A549 (cell line): Measurements from ENCODE around the gene BCL2L1. TPM values are rescaled to one million over a fixed set of nuclear protein-coding genes. Genes with fewer than 3 reads are reported as not detected.

Experiments
- ATAC-seq, 2 experiments: fragments of 200-7000 bp in 1 of 2; fragments of >200 bp in 1 of 2; cut with Nextera tagmentation in 1 of 2; cut with Tn5 transposase in 1 of 2; 3 replicates each; pipeline versions ENCODE4 v1.8.0 to v1.9.1; 2018 to 2020; ENCODE audit warnings: mild to moderate bottlenecking in 1 of 2, moderate library complexity in 1 of 2
- CTCF ChIA-PET: fragments of 300-600 bp; sonication (Branson Sonifier 250); formaldehyde crosslinking; extraction: SDS; loops from one replicate; lab custom pipeline; 2021; ENCODE audit warnings: antibody characterized with exemption, inconsistent platforms; lab: Yijun Ruan, JAX
- POLR2A ChIA-PET: fragments of 350-600 bp; formaldehyde crosslinking; extraction: SDS; loops from one replicate; lab custom pipeline; 2021; ENCODE audit warnings: antibody characterized with exemption, inconsistent platforms; lab: Yijun Ruan, JAX
- DNase-seq, 2 experiments: peaks; one replicate each; pipeline versions ENCODE4 v3.0.0 to v3.0.0-alpha.2; 2011 to 2016; ENCODE audit warnings: low read depth in 1 of 2, low spot score in 1 of 2
- FAIRE-seq: peaks from 2 replicates; lab custom pipeline; 2011; peaks lifted over from hg19 to GRCh38; lab: Jason Lieb, UNC
- H3K27ac ChIP-seq, 2 experiments: fragments of >200 bp; sonication (Bioruptor Twin); formaldehyde crosslinking; 3 replicates each; pipeline ENCODE4 v1.5.1; 2016 to 2017
- H3K4me1 ChIP-seq: fragments of >200 bp; sonication (Bioruptor Twin); formaldehyde crosslinking; 3 replicates; pipeline ENCODE4 v1.6.1; 2016
- H3K4me2 ChIP-seq: fragments of >200 bp; sonication (Bioruptor Twin); formaldehyde crosslinking; 3 replicates; pipeline ENCODE4 v1.6.1; 2016
- H3K4me3 ChIP-seq: fragments of >200 bp; sonication (Bioruptor Twin); formaldehyde crosslinking; 3 replicates; pipeline ENCODE4 v1.5.1; 2016
- H3K9me3 ChIP-seq: fragments of >200 bp; sonication (Bioruptor Twin); formaldehyde crosslinking; 3 replicates; pipeline ENCODE4 v1.6.1; 2016
- CEBPB ChIP-seq, 2 experiments: fragments of >200 bp in 1 of 2; sonication (Bioruptor Twin) in 1 of 2; formaldehyde crosslinking in 1 of 2; IDR thresholded peaks; 2 replicates each; pipeline ENCODE4 v1.6.1; 2012 to 2016
- CHD2 ChIP-seq: fragments of 150-350 bp; IDR thresholded peaks from 2 replicates; pipeline ENCODE4 v1.6.1; 2014; ENCODE audit warnings: low read length; ENCODE audit not compliant: partially characterized antibody
- CHD4 ChIP-seq: fragments of 200-600 bp; sonication (generic); IDR thresholded peaks from 2 replicates; pipeline ENCODE4 v1.6.1; 2016; ENCODE audit warnings: antibody characterized with exemption, mild to moderate bottlenecking, borderline replicate concordance
- EP300 ChIP-seq, 2 experiments: fragments of >200 bp; sonication (Bioruptor Twin); formaldehyde crosslinking; IDR thresholded peaks; 2 replicates in 1 of 2; 3 replicates in 1 of 2; pipeline ENCODE4 v1.6.1; 2016 to 2017
- GATA3 ChIP-seq: IDR thresholded peaks from 2 replicates; pipeline ENCODE4 v1.6.1; 2012; ENCODE audit warnings: borderline replicate concordance
- HOXB13 ChIP-seq: fragments of 250-450 bp; sonication (Bioruptor Pico); IDR thresholded peaks from 2 replicates; pipeline ENCODE4 v1.5.0; 2020; ENCODE audit warnings: low read depth, mild to moderate bottlenecking, moderate library complexity
- HOXB5 ChIP-seq: fragments of 250-450 bp; sonication (Bioruptor Pico); IDR thresholded peaks from 2 replicates; pipeline ENCODE4 v1.5.0; 2020; ENCODE audit warnings: mild to moderate bottlenecking, moderate library complexity
- KDM1A ChIP-seq: fragments of 200-600 bp; sonication (generic); IDR thresholded peaks from 2 replicates; pipeline ENCODE4 v1.6.1; 2016; ENCODE audit warnings: low read depth, mild to moderate bottlenecking
- MAFK ChIP-seq: fragments of 450-650 bp; IDR thresholded peaks from 2 replicates; pipeline ENCODE4 v1.6.1; 2014; ENCODE audit not compliant: partially characterized antibody
- NPAS2 ChIP-seq: fragments of 250-450 bp; sonication (Bioruptor Pico); IDR thresholded peaks from 2 replicates; pipeline ENCODE4 v1.8.0; 2022; ENCODE audit warnings: mild to moderate bottlenecking, moderate library complexity, borderline replicate concordance
- RAD21 ChIP-seq, 2 experiments: fragments of >200 bp in 1 of 2; sonication (Bioruptor Twin) in 1 of 2; formaldehyde crosslinking in 1 of 2; IDR thresholded peaks in 1 of 2; conservative IDR thresholded peaks in 1 of 2; 2 replicates in 1 of 2; 3 replicates in 1 of 2; pipeline ENCODE4 v1.6.1; 2012 to 2018; ENCODE audit warnings: inconsistent platforms in 1 of 2
- RARB ChIP-seq: fragments of 250-450 bp; sonication (Bioruptor Pico); IDR thresholded peaks from 2 replicates; pipeline ENCODE4 v1.8.0; 2021; ENCODE audit warnings: mild to moderate bottlenecking, moderate library complexity
- RCOR1 ChIP-seq: fragments of 150-350 bp; IDR thresholded peaks from 2 replicates; pipeline ENCODE4 v1.6.1; 2014; ENCODE audit warnings: antibody characterized with exemption, low read length, low read depth
- RFX5 ChIP-seq: fragments of 450-650 bp; IDR thresholded peaks from 2 replicates; pipeline ENCODE4 v1.7.1; 2014; ENCODE audit warnings: antibody characterized with exemption, mild to moderate bottlenecking, moderate library complexity
- ZSCAN20 ChIP-seq: fragments of 250-450 bp; sonication (Bioruptor Pico); IDR thresholded peaks from 2 replicates; pipeline ENCODE4 v1.8.0; 2022; ENCODE audit warnings: mild to moderate bottlenecking, moderate library complexity
- WGBS: methylation state at CpG from one replicate; pipeline ENCODE4 v1.1.6; 2017; ENCODE audit errors: missing lambda C conversion rate; 5-methylcytosine and 5-hydroxymethylcytosine counted together
- polyA plus RNA-seq, 4 experiments: library from polyadenylated mRNA; depleted of rRNA in 3 of 4; stranded (reverse); fragments of >200 nt; fragmentation: RNase III in 1 of 4; extraction: RNeasy Plus Mini Kit Qiagen cat#74134 plus additional on column Dnase treatment in 1 of 4; gene quantifications; 2 replicates in 3 of 4; 3 replicates in 1 of 4; pipeline ENCODE4 v1.2.3, GENCODE V29; 2011 to 2017
- TF ChIP-seq, protein P1 (sequence below): fragments of >200 bp; sonication (Bioruptor Twin); formaldehyde crosslinking; IDR thresholded peaks from 3 replicates; pipeline ENCODE4 v1.6.1; 2016
- TF ChIP-seq, protein P2 (sequence below): fragments of >200 bp; sonication (Bioruptor Twin); formaldehyde crosslinking; IDR thresholded peaks from 2 replicates; pipeline ENCODE4 v1.6.1; 2016

Gene BCL2L1
- polyA plus RNA-seq, 2 of the 4 experiments (the other 2 are of a cell fraction), result 154 to 178 TPM

DNA sequence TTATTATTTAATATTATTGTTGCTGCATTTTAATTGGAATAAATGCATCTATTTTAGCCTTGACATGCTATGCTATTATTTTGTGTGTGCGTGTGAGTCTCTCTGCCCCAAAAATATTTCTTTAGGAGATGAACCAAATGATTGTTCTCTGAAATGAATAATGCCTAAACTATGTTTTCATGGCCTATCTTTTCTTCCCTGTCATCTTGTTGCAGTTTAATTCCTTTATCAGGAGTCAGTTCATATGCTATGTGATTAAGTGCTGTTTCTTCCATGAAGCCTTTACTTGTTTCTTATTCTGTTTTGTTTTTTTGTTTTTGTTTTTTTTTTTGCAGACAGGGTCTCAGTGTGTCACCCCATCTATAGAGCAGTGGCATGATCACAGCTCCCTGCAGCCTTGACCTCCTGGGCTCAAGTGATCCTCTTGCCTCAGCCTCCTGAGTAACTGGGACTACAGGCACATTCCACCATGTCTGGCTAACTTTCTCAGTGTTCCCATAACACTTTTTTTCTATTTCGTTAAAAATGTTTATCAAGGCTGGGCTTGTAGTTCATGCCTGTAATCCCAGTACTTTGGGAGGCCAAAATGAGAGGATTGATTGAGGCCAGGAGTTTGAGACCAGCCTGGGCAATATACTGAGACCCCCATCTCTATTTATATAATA lies 42.1 kb upstream of the BCL2L1 start:
- POLR2A ChIA-PET, result no interaction called here
- Histone ChIP-seq H3K27ac (no peak overlapping the region), H3K4me3 (no peak overlapping the region)
- 95% methylated on average over 2 of the region's 2 CpGs for WGBS
- DNase-seq, result no peak
- TF ChIP-seq HOXB5, result no peak
- no peak for TF ChIP-seq RCOR1
- TF ChIP-seq, protein P1, sequence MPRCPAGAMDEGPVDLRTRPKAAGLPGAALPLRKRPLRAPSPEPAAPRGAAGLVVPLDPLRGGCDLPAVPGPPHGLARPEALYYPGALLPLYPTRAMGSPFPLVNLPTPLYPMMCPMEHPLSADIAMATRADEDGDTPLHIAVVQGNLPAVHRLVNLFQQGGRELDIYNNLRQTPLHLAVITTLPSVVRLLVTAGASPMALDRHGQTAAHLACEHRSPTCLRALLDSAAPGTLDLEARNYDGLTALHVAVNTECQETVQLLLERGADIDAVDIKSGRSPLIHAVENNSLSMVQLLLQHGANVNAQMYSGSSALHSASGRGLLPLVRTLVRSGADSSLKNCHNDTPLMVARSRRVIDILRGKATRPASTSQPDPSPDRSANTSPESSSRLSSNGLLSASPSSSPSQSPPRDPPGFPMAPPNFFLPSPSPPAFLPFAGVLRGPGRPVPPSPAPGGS, result no peak
- no peak for TF ChIP-seq RARB
- no peak for TF ChIP-seq MAFK
- TF ChIP-seq, all 56 proteins: peak for 0
- CTCF ChIA-PET, result no interaction called here
- Histone ChIP-seq H3K4me1 (peaks cover 6% of the 10 kb centered on the region; the same call in 1 of the 3 replicates), H3K9me3 (no peaks in the 10 kb centered on the region), H3K4me2 (no peak overlapping the region)
- ATAC-seq, result no peak
- no peak for FAIRE-seq

DNA sequence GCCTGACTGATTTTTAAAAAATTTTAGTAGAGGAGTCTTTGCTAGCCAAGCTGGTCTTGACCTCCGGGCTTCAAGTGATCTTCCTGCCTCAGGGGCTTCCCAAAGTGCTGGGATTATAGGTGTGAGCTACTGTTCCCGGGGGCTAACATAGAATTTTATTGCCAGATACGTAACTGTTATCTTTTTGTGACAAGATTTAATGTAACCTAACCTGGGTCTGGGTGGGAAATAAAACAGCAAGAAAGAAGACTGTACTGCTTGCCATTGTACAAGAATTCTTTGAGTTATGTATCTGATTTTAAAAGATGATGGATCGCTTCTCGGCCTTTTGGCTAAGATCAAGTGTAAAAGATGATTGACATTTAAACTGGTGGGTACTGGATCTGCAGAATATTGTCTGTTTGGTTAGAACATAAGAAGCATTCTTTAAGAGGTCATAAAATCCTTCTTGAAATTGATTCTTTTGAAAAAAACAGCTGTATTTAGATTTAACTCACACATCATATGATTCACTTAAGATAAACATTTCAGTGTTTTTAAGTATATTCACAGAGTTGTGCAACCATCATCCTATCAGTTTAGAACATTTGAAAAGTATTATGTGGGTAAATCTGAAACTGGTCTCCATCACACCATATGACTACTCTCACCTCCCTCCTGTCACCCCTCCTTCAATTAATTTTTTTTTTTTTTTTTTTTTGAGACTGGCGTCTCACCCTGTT lies 38.0 kb upstream of the BCL2L1 start:
- CTCF ChIA-PET, result interaction anchor here (0.9 to 3.4 kb wide), 6 partner anchors 12 to 300 kb away, joined by 3 to 14 read pairs (median 4); no protein-coding TSS in a partner anchor
- no peak for ATAC-seq
- 89% methylated on average over 6 of the region's 6 CpGs for WGBS
- peaks cover 6% of the 10 kb centered on the region; the same call in 1 of the 3 replicates for H3K4me1 ChIP-seq
- no peaks in the 10 kb centered on the region for H3K9me3 ChIP-seq
- no peak overlapping the region for H3K4me2 ChIP-seq
- no peak for DNase-seq
- FAIRE-seq, result no peak
- POLR2A ChIA-PET, result interaction anchor here (0.6 to 1.7 kb wide), 2 partner anchors 9 to 22 kb away, joined by 3 to 8 read pairs; partner anchors contain the start of gene TPX2
- TF ChIP-seq CEBPB (IDR thresholded peaks at IDR 0.05) (no peak), NPAS2 (CRISPR knock-in tag) (no peak), HOXB5 (no peak), HOXB13 (CRISPR knock-in tag) (no peak), MAFK (no peak), KDM1A (no peak)
- TF ChIP-seq, protein P2, sequence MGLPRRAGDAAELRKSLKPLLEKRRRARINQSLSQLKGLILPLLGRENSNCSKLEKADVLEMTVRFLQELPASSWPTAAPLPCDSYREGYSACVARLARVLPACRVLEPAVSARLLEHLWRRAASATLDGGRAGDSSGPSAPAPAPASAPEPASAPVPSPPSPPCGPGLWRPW, result no peak
- no peak overlapping the region for H3K4me3 ChIP-seq
- 0 out of 6 replicates have a peak overlapping the region, but pooled peaks of 1 of the 2 experiments have one; percentile 2 for H3K27ac ChIP-seq

DNA sequence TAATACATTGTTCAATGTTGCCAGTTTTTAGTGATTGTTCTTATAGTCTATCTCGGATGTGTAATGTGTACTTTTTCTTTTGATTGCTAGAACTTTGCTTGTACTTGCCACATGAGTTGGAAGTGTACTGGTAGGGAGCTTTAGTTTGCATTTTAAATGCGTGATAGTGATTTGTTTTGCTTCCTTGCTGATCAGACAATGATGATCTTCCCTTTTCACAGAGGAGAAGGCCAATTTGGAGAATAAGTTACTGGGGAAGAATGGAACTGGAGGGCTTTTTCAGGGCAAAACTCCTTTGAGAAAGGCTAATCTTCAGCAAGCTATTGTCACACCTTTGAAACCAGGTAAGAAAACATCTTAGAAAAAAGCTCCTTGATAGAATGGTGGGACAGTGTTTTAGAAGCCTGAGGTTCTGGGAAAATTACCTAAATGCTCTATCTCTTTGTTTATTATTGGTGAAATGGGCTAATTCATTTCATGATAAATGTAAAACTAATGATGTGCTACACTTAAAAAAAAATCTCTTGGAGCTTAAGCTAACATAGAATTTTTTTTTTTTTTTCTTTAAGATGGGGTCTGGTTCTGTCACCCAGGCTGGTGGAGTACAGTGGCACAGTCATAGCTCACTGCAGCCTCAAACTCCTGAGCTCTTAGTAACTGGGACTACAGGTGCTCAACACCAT lies 37.3 kb upstream of the BCL2L1 start:
- TF ChIP-seq HOXB5, result no peak
- no peak for TF ChIP-seq CHD2
- TF ChIP-seq, all 56 proteins: peak for 0
- Histone ChIP-seq H3K4me2 (no peak overlapping the region), H3K27ac (0 out of 6 replicates have a peak overlapping the region, but pooled peaks of 1 of the 2 experiments have one; percentile 2), H3K4me3 (no peak overlapping the region), H3K9me3 (no peaks in the 10 kb centered on the region), H3K4me1 (peaks cover 6% of the 10 kb centered on the region; the same call in 1 of the 3 replicates)
- FAIRE-seq (no peak), DNase-seq (no peak), ATAC-seq (no peak)
- ChIA-PET POLR2A (interaction anchor here (0.6 to 1.7 kb wide), 2 partner anchors 9 to 21 kb away, joined by 3 to 8 read pairs; partner anchors contain the start of gene TPX2), CTCF (interaction anchor here (1.0 to 3.4 kb wide), 5 partner anchors 11 to 300 kb away, joined by 3 to 14 read pairs (median 5); no protein-coding TSS in a partner anchor)
- WGBS, result 91% methylated on average over 2 of the region's 2 CpGs

DNA sequence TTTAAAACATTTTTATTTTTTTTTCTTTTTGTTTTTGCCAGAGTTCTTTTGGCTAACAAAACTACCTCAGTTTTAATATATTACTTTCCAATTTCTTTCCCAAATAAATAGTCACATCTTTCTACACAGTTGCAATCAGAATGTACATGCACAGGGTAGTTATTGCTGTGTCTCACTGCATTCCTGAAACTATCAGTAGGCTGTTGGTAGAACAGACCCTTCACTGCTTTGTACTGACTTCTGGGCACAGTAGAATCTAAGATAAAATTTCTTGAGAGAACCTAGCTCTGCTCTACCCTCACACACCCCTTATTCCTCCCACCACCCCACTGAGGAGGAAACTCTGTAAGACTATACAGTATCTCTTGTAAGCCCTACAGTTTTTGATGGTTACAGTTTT lies 36.3 kb upstream of the BCL2L1 start:
- POLR2A ChIA-PET, result no interaction called here
- ATAC-seq, result no peak
- no peak overlapping the region for H3K4me2 ChIP-seq

More for the DNA sequence above, 36.3 kb upstream of the BCL2L1 start:
- DNase-seq (no peak), FAIRE-seq (no peak)
- no peak overlapping the region for H3K27ac ChIP-seq
- H3K9me3 ChIP-seq, result no peaks in the 10 kb centered on the region
- H3K4me1 ChIP-seq, result peaks cover 6% of the 10 kb centered on the region; the same call in 1 of the 3 replicates
- TF ChIP-seq CHD4 (no peak), RFX5 (no peak), HOXB5 (no peak), RAD21 (conservative IDR thresholded peaks at IDR 0.05 in 1 of 2, IDR thresholded peaks at IDR 0.05 in 1 of 2) (no peak), ZSCAN20 (CRISPR knock-in tag) (no peak), GATA3 (no peak), EP300 (IDR thresholded peaks at IDR 0.05) (no peak)
- CTCF ChIA-PET, result interaction anchor here (0.7 to 3.4 kb wide), 2 partner anchors 35 to 44 kb away, joined by 3 to 14 read pairs; no protein-coding TSS in a partner anchor
- H3K4me3 ChIP-seq, result no peak overlapping the region
